Rectal smooth muscle tissue (tissue), 1 donor: Measurements from ENCODE around the gene TP53TG5.
A peak's percentile ranks its signal among the peaks of the same experiment; 100 is the strongest.
"Not testable (repeated sequence)": the region's sequence is repeated elsewhere in the genome, so short reads cannot be mapped to it uniquely, and the experiment has no call there.

Experiments used
- H3K27ac ChIP-seq: one replicate; pipeline ENCODE4 v1.7.0; 2013; ENCODE audit warnings: low read depth, low read length, inconsistent platforms
- H3K27me3 ChIP-seq: one replicate; pipeline ENCODE4 v1.7.0; 2013; ENCODE audit warnings: low read length; ENCODE audit not compliant: control insufficient read depth, insufficient read depth
- H3K36me3 ChIP-seq: one replicate; pipeline ENCODE4 v1.7.0; 2013; ENCODE audit warnings: low read length; ENCODE audit not compliant: control insufficient read depth, insufficient read depth
- H3K4me1 ChIP-seq: one replicate; pipeline ENCODE4 v1.7.0; 2013; ENCODE audit warnings: low read length; ENCODE audit not compliant: control insufficient read depth, insufficient read depth
- H3K4me3 ChIP-seq: one replicate; pipeline ENCODE4 v1.7.0; 2013; ENCODE audit warnings: low read length
- H3K9ac ChIP-seq: one replicate; pipeline ENCODE4 v1.7.0; 2013; ENCODE audit warnings: low read length

Gene TP53TG5

DNA sequence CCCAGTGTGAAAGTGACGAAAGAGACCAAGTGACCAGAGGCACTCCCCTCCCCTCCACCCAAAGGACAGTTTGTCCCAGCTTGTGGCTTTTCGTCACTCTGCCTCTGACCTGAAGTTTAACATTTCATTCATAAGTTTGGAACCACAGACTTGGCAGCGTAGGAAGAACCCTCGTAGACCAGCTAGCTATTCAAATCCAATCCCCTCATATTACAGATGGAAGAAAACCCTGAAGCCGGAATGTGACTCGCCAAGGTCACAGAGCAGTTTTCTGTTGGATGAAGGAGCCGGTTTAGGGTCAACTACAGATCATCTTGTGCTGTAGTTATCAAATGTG is 19.1 kb downstream of the TP53TG5 start:
- Histone ChIP-seq H3K27me3 (no peaks in the 10 kb centered on the region), H3K4me1 (peaks cover 43% of the 10 kb centered on the region), H3K36me3 (no peaks in the 10 kb centered on the region), H3K4me3 (no peak overlapping the region), H3K27ac (peak overlapping the region; percentile 95), H3K9ac (no peak overlapping the region)

DNA sequence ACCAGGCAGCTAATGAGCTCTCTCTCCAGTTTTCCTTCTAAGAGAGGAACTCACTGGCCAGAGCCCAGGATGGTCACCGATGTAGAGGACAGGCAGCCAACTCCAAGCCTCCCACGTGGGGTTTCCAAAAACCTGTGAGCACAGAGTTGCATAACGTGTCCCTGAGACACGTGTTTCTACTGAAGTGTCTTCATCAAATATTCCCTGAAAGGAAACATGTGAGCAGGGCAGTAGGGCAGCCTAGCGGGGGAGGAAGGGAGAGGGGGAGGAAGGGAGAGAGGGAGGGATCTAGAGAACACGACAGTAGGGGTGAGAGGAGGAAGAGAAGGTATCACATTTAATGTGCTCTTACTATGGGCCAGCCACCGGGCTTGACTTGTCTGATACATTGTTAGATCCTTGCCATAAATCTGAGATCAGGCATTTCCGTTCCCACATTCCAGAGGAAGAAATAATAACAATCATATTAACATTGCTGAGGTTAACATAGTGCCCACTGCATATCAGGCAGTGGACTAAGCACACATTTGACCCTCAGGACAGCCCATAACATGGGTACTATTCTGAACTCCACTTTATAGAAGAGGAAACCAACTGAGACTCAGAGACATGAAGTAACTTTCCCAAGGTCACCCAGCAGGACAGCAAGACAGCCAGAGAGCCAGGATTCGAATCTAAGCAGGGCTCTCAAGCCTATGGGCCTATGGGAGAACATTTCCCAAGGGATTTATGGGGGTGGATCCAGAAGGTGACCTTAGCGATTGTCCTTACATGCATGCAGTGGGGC is 19.6 kb downstream of the TP53TG5 start:
- peak overlapping the region; percentile 95 for H3K27ac ChIP-seq
- no peaks in the 10 kb centered on the region for H3K27me3 ChIP-seq
- peaks cover 38% of the 10 kb centered on the region for H3K4me1 ChIP-seq
- no peak overlapping the region for H3K4me3 ChIP-seq
- H3K9ac ChIP-seq, result no peak overlapping the region
- H3K36me3 ChIP-seq, result no peaks in the 10 kb centered on the region

DNA sequence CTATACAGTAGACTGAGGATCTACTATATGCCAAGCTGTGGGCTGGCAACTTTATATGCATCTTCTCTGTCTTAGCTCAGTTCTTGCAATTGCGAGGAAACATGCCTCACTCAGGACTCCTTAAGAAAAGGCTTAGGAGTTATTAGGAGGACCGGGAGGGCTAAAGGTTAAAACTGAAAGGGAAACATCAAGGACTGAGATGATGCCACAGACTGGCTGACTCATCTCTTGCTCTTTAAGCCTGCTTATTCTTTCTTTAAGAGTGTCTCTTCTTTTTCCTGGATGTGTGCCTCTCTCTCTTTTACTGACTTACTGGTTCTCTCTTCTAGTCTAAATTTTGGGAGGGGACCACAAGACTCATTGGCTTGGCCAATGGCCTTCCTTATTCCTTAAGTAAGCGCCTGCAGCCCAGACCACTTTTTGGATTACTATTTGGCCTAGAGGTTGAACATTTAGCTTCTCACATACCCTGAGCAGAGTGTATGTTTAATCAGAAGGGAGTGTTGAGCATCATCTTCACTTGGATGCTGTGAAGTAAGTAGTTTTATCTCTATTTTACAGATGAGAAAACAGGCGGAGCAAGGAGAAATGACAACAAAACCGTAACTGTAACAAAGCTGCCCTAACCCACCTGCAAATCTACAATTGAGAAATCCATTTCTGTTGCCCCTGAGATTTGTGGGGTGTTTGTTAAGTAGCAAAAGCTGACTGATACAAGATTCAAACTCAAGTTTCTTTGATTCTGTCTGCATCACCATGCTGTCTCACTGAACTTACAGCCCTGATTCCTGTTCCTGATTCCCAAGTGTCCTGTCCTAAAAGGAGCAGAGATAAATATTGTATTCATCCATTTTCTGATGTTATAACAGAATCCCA is 22.7 kb downstream of the TP53TG5 start:
- Histone ChIP-seq H3K4me3 (no peak overlapping the region), H3K9ac (no peak overlapping the region), H3K4me1 (peaks cover 34% of the 10 kb centered on the region), H3K27ac (peak overlapping the region; percentile 76), H3K36me3 (no peaks in the 10 kb centered on the region), H3K27me3 (no peaks in the 10 kb centered on the region)

DNA sequence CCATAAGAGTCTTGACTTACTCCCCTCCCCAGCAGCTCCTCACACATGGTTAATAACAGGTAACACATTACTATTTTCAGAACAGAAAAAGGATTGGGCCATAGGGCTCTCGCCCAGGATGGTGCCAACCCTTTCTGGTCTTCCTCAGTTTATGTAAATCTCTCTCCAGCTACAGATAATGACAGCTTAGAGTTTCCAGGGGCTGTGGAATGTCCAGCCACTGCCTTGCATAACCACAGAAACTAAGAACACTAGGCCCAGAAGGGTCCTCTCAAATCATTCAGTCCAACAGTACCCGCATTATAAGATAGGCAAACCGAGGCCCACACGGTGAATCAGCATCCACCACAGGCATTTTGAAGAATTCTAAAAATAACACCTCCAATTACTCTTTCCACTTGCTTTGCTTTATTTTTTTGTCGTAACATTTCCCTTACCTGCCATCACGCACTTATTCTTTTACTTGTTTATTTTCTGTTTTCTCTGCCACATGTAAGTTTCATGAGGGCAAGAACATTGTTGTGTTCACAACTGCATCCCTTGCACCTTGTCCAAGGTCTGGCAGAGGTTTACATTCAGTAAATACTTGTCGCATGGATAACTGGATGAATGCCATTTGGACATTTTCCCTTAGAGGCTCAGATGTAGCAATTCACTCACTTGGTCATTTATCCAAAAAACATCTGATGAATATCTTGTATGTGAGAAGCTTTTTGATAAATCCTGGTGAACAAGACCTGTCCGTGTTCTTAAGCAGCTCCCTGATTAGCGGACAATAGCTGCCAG is 23.5 kb downstream of the TP53TG5 start:
- no peaks in the 10 kb centered on the region for H3K27me3 ChIP-seq
- no peak overlapping the region for H3K4me3 ChIP-seq
- no peak overlapping the region for H3K9ac ChIP-seq
- peak overlapping the region; percentile 76 for H3K27ac ChIP-seq
- H3K36me3 ChIP-seq, result no peaks in the 10 kb centered on the region
- peaks cover 29% of the 10 kb centered on the region for H3K4me1 ChIP-seq

DNA sequence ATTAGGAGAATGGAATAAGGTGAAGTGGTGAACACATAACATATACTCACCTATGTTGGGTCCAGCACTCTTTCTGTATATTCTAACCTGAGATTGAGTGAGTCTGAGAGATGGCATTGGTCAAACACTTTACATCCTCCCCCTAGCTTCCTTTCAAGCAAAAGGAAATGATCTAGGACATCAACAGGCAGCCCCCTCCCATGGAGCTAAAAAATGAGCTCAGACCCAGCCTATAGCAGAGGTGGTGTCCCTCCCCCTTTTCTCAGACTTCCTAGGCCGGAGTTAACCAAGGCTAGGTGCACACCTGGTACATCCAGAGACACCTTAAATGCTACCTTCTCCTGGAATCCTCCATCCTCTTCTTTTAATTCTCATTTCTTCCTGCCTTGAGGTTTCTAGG is 24.4 kb downstream of the TP53TG5 start:
- H3K27ac ChIP-seq, result peak overlapping the region; percentile 76
- H3K9ac ChIP-seq, result no peak overlapping the region

DNA sequence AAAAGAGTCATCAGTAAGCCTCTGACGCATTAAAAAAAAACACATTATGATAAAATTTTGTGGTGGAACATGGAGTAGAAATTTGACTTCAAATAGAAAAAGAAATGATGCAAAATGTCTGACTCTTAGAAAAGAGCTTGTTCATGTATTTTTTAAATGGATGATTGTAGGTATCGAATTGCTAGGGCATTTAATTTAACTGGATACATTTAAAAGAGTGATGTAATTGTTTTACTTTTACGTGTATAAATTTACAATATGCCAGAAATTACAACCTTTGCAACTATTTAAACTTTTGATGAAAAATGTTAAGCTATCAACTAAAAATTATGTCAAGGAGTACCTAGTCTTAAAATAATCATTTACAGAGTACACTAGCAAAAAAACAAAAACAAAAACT is 25.4 kb downstream of the TP53TG5 start:
- H3K27ac ChIP-seq, result no peak overlapping the region
- peaks cover 15% of the 10 kb centered on the region for H3K4me1 ChIP-seq
- H3K36me3 ChIP-seq, result no peaks in the 10 kb centered on the region
- no peak overlapping the region for H3K9ac ChIP-seq
- H3K27me3 ChIP-seq, result no peaks in the 10 kb centered on the region
- H3K4me3 ChIP-seq, result no peak overlapping the region

More for the DNA sequence above, 24.4 kb downstream of the TP53TG5 start:
- Histone ChIP-seq H3K4me3 (no peak overlapping the region), H3K36me3 (no peaks in the 10 kb centered on the region), H3K27me3 (no peaks in the 10 kb centered on the region), H3K4me1 (peaks cover 20% of the 10 kb centered on the region)

DNA sequence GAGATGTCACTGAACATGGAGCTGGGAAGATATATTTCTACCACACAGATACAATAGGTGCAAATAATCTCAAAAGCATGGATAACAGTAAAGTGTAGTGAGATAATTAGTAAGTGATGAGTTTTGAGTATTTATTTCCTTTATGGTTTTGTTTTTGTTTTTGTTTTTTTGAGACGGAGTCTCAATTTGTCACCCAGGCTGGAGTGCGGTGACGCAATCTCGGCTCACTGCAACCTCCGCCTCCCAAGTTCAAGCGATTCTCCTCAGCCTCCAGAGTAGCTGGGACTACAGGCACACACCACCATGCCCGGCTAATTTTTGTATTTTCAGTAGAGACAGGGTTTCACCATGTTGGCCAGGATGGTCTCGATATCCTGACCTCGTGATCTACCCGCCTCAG is 27.3 kb downstream of the TP53TG5 start:
- H3K4me1 ChIP-seq, result peaks cover 18% of the 10 kb centered on the region
- not testable (repeated sequence) for H3K9ac ChIP-seq, H3K4me3 ChIP-seq, H3K27ac ChIP-seq, H3K36me3 ChIP-seq, H3K27me3 ChIP-seq

DNA sequence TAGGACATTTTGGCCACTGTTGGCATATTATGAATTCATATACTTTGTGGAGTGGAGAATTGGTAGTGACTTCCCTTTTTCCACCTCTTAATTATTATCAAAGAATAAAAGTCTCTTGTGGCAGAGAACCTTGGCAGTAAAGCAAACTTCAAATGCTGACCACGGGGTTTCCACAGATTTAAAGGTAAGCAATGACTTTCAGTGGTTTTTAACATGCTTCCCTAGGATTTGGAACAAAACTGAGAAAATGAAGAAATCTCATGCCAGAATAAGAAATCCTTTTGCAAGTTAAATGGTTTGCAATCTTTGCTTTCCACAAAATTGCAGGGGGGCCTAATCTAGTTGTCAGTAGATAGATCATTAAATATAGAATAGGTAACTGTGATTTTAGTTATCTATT is 27.9 kb downstream of the TP53TG5 start:
- no peaks in the 10 kb centered on the region for H3K27me3 ChIP-seq
- H3K4me1 ChIP-seq, result peaks cover 18% of the 10 kb centered on the region
- no peak overlapping the region for H3K4me3 ChIP-seq
- no peak overlapping the region for H3K27ac ChIP-seq
- no peaks in the 10 kb centered on the region for H3K36me3 ChIP-seq
- H3K9ac ChIP-seq, result no peak overlapping the region

DNA sequence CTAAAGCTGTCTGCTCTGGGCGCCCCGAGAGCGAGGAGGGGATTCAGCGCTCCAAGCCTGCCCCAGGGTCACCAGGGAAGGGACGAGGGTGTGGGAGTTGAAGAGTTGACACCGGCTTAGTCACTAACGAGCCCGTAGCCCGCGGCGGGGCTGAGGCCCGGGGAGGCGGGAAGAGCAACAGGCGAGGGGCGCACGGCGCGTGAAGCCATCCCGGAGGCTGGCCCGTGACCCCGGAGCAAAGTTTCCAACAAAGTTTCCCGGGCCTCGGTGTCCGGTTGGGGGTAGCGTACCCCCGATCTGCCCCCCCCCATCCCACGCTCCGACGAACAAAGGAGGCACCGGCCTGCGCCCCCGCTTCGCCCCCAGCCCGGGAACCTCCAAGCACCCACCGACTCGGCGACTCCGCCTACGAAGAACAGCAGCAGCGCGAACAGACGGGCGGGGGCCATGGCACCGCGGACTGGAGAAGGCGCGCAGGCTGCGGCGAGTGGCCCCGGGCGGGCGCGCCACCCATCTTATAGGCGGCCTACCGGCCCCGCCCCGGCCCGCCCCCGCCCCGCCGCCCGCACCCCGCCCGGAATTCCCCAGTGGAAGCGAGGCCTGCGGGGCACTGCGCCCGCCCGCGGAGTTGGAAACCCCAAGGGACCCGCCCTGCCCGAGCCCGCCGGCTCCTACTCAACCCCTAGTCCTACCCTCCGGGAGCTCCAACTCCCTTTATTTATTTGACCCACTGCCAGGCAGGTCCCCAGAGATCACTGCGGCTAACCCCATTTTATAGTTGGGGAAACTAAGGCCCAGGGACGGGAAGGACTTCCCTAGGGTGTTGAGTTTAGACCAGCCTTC is 30.0 kb downstream of the TP53TG5 start, which contains the start of gene SDC4:
Gene SDC4 (minus strand): TSS at position 489 of the 843 bp plus-strand sequence. CDS start 40 bp downstream, at position 449.
- Histone ChIP-seq H3K27me3 (no peaks in the 10 kb centered on the region), H3K9ac (peak within 1 kb of the TSS; percentile 82), H3K4me3 (peak within 1 kb of the TSS; percentile 79), H3K36me3 (no peaks in the 10 kb centered on the region), H3K27ac (peak within 1 kb of the TSS; percentile 96), H3K4me1 (peaks cover 29% of the 10 kb centered on the region)

DNA sequence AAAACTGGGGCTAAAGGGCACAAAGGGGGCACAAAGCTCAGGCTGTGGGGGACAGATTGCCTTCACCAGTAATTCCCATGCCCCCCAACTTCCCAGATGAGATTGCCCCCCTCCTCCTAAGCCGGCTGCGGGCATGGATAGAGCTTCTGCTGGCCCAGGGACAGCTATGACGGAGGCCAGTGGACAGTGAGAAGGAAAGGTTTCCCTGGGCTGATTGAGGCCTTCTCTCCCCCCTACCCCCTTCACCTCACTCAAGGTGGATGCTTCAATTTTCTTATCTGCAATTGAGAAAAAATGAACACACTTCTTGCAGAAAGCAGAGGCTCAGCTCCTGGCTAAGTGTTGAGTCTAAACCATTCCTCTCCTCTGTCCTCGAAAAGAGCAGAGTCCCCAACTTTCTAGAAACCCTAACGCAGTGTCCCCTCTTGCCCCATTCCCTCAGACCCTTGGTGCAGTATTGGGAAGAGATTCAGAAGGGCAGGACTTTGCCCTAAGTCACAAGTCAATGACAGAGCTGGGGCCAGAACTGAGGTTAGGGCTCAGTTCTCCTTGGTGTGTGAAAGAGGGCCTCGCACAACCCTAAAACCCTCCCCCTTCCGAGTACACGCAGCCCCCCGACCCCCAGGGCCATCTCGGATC is 30.7 kb downstream of the TP53TG5 start:
- Histone ChIP-seq H3K36me3 (no peaks in the 10 kb centered on the region), H3K27ac (peak overlapping the region; percentile 96), H3K9ac (peak overlapping the region; percentile 82), H3K4me1 (peaks cover 33% of the 10 kb centered on the region), H3K27me3 (no peaks in the 10 kb centered on the region), H3K4me3 (peak overlapping the region; percentile 79)

DNA sequence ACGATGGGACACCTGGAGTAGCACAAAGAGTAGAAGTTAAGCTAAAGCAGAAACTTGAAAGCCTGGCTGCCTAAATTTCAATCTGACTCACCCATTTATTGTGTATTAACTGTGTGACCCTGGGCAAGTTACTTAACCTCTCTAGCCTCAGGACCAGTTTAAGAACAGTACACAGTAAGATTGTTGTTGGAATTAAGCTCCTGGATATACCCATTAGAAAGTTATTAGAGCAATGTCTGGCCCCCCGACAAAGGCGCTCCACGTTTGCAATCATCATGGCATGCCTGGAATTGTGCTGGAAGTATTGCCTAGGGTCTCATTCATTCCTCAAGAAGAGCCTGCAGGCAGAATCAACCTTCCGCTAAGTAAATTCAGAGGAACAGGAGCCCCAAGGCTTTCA is 31.3 kb downstream of the TP53TG5 start:
- peaks cover 38% of the 10 kb centered on the region for H3K4me1 ChIP-seq
- peak overlapping the region; percentile 96 for H3K27ac ChIP-seq

More for the DNA sequence above, 31.3 kb downstream of the TP53TG5 start:
- H3K27me3 ChIP-seq, result no peaks in the 10 kb centered on the region
- H3K9ac ChIP-seq, result peak overlapping the region; percentile 82
- H3K36me3 ChIP-seq, result no peaks in the 10 kb centered on the region
- H3K4me3 ChIP-seq, result peak overlapping the region; percentile 79
